GM18520 (cell line): ENCODE data around the gene FBLN5.

Experiments
- ATAC-seq: cut with Tn5 transposase; IDR thresholded peaks from one replicate; pipeline ENCODE4 v1.9.1; 2021; ENCODE audit not compliant: unreplicated experiment

FBLN5 gene

DNA sequence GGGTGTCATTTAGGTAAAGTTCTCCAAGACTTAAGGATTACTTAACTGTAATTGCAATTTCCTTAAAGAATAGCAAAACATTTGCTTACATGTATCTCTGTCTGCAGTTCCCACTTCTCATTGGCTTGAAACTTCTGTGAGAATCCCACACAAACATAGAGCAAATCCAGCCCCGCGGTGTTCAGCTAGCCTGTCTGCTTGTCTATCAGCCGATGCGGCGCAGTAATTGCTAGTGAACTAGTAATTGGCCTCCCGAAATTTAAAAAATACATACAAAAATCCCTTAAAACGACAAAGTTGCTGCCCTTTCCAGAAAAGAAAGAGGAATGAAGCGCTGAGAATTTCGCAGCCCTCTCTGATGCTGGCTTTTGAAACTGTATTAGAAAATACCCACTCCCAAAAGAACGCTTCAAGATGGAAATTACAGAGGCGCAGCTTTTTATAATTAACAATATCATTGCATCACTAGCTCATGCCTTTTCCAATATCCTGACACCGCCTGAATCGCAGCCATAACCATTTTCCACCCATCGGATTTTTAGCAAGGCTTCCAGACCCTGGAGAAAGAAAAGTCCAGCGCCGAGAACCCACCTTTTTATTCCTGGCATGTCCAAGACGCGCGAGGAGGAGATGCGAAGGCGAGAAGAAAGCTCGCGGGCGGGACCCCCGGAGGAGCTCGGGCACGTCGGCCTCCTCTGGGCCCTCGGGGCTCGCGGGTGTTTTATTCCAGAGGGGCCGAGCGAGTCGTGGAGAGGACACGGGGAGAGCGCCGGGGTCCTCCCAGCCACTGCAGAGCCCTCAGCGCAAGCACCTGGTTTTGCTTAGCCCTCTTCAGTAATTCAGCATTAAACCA is 646 bp downstream of the FBLN5 start:
- ATAC-seq, result no peak

DNA sequence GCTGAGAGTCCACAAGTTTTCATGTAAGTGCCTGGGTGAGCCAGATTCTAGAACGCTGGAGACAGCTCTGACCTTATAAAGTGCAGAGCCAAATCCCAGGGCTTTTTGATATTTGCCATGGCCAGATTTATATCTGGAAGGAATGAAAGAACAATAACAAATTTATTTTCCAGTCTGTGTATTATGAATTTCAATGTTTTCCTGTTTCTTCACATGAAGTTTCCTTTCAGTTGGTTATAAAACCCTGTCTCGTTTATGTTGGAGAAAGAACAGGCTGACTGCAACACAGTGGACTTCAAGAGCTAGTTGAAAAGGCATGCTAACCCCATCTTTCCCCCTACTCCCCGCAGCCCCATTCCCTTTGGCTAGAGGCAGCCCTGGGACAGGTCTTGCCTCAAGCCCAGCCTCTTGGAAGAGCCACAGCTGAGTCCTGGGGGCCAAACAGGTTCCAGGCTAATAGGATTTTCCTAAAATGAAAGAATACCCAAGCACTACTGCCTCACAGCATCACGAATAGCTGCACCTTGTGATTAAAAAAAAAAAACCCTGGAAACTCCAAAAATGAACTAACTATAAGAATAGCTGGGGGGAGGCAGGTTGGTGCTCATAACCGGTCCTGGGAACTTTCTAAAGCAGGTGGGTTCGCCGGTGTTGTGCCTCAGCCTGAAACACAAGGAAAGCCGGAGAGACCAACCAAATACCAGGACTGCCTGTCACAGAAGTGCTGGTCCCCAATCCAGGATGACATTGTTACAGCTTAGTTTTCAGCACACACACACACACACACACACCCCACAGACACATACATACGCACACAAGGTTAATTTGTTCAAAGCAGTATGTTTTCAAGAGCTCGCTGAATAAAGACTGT is 1.5 kb downstream of the FBLN5 start:
- no peak for ATAC-seq

GRCh38 chr14:91942946-91943345 is 4.5 kb downstream of the FBLN5 start:
- ATAC-seq, result no peak

DNA sequence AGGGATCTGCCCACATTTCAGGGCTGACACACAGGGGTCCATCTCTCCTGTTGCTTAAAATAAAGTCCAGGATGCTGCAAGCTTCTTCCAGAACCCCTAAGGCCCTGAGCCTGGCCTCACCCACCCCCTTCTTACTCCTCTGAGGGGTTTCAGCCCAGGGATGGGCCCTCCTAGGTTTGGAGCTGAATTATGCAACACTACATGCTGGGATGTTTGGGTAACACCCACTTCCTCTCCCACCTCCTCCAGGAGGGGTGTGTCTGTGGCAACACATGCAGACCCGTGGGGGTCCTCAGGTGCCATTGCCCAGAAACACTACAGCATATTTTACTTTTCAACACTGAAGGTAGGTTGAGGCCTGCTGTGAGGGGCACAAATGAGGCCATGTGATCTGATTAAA is 5.4 kb downstream of the FBLN5 start:
- ATAC-seq, result no peak

- ATAC-seq, result no peak
Measured at GRCh38 chr14:91940209-91940608, 7.3 kb downstream of the FBLN5 start.

DNA sequence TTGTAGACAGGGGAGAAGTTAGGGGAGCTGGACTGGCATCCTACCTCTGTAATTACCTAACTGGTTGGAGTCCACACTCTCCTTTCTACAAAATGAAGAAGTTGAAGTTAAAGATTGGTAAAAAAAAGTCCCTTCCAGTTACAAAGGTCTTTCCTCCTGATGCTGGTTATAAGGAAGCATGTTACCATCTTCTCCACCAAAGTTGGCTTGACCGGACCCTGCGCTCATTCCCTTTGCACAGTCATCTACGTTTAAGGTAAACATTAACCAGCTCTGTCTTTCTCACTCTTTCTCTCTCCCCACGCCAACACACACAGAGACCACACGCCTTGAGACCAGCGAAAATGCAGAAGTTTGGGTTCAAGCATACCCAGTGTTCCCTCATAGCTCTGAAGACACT is 11.9 kb downstream of the FBLN5 start:
- ATAC-seq, result no peak

DNA sequence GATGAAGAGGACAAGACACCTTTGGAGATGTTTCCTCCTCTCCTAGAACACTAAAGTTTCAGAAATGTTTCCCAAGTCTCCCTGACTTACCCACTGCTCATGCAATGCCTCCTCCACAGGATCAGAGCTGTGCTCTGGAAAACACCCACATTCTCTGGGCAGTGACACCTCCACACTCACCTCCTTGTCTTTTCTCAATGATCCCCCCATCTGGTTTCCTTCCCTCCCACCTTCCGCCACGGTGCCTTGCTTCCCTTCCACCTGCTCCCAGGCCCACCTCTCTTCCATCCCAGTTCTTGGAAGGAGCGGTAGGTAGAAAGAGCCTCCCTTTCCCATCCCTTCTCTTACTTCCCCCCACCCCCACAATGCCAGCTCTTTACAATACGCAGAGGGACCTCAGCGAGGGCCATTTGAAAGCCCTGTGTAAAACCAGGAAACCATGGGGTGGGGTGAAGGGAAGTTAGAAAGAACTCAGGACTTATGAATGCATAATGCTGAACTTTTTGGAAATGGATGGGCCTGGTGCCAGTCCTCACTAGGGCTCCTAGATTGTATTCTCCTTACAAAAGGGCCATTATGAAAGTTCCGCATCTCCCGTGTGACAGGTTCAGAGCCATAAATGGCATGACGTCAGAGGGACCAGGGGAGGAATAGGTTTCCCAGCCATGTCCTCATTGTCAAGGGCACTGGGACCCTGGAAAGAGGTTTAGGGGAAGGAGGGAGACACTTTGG is 12.8 kb downstream of the FBLN5 start:
- no peak for ATAC-seq

DNA sequence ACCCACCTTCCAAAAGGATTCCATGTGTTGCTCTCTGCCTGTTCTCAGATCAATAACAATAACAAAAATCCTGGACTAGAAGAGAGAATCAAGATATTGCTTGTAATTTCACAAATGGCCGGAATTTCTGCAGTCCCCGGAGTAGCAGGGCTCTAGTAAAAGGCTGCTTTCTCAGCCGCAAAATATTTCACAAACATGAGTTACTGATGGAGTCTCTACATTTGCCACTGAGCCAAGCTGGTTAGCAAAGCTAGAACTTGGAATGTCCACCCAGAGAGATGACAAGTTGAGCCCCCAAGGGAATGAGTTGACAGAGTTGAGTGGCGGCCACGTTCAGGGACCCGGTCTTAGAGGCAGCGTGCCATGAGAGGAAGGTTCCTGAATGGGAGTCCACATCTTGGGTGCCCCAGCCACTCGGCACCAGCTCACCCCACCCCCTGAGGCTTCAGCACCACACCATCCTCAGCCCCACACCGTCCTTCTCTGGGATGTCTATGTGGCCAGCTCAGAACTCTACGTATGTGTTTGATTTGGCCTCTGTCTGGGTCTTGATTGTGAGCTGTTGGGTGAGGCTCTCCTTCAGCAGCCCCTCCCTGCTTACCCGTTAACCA is 15.9 kb downstream of the FBLN5 start:
- ATAC-seq, result no peak

- ATAC-seq, result no peak
Measured at GRCh38 chr14:91929700-91930099, 17.8 kb downstream of the FBLN5 start.

DNA sequence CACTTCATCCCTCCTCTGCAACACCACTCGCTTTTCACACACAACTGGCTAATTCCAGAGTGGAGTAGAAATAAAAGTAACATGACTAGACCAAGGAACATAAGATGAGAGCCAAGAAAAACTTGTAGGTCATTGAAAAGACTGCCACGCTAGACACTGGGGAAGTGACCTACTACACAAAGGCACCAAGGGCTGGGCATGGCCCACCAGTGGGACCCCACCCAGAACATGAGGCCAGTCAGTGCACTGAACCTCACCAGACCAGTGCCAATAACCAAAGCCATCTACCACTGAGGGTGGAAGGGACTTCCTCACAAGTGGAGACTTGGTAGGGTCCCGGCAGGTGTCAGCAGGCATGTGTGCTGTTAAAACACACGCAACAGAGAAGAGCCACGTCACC is 19.7 kb downstream of the FBLN5 start:
- ATAC-seq, result no peak

DNA sequence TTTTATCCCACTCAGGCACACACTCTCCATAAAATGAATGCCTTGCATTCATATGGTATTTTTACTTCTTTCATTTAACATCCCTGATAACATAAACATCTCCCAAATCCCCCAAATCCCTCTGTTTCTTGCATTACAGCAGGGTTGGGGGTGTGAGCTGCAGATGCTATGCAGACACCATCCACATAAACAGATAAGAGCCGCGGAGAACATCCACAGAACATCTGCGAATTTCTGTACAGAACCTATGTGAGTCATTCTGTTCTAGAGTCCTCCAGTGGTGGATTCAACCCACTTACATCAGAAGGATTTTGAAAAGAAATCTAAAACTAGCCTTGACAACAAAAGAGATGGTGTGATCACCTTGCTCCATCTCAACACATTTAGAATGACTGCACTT is 20.3 kb downstream of the FBLN5 start:
- no peak for ATAC-seq

- no peak for ATAC-seq
Measured at GRCh38 chr14:91926131-91926890, 21.2 kb downstream of the FBLN5 start.

DNA sequence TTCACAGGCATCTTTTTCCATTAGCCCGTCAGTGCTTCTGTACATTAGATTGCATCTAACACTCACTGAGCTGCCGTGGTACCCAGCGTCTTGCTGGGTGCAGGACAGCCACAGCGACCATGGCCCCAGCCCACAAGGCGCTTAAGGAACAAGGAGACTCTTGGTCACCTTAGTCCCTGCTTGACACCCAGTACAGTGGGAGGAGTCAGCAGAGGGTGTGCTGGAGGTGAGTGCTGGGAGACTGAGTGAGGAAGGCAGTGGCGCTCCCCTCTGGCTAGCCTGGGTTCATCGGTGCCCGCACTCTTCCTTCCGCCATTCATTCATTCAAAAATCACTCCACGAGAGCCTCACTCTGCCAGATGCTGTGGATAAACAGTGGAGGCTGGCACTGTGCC is 21.8 kb downstream of the FBLN5 start:
- ATAC-seq, result no peak

- no peak for ATAC-seq
Measured at GRCh38 chr14:91925001-91925726, 22.3 kb downstream of the FBLN5 start.

GRCh38 chr14:91920526-91920925 is 27.0 kb downstream of the FBLN5 start:
- ATAC-seq, result no peak

DNA sequence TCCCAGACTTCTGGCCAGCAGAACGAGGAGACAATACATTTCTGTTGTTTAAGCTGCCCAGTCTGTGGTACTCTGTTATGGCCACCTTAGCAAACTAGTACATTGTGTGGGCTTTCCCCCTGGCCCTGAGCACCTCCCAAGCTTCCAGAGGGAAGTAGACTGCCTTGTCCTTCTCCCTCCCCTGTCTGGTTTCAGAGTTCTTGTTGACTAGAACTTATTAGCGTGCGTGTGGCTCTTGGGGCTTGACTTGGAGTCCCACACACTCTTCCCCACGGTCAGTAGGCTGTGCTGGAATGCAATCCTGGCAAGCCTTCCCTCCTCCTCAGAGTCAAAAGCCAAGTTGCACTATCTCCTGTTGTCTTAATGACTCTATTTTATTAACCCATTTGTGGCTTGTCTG is 27.7 kb downstream of the FBLN5 start:
- no peak for ATAC-seq

DNA sequence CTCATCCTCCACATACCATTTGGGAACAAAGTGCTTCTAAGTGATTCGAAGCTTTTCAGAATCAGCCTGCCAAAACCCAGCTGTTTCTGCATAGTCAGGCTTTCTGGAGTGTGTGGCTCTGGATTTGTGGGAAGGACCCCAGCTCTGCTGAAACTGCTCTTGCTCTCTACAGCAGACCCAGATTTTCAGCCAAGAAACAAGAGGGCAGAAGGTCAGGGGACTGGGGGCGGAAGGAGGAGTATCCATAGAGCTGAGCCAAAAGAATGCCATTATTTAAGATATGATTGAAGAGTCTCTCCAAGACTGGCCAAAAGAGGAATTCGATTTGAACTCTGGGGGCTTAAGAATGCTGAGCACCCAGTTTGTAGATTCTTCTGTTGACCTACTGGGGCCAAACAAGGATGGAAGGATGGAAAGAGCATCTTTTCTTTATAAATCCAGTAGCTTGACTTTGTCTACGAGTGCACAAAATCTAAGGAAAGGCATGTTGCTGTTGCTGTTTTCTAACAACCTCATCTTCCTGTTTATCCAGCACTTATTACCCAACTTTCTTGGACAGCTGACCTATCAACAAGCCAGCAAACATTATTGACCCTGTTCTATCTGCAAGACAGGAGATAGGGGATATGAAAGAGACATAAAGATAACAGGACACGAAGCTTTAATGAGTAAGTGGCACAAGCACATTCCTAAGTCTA is 29.2 kb downstream of the FBLN5 start:
- ATAC-seq, result no peak

GRCh38 chr14:91912035-91912434 is 35.5 kb downstream of the FBLN5 start:
- no peak for ATAC-seq

- no peak for ATAC-seq
Measured at GRCh38 chr14:91911474-91912032, 35.9 kb downstream of the FBLN5 start.
